Fibroblast of pulmonary artery (primary cell): ENCODE results near the gene BIVM.

Experiments
- DNase-seq: peaks from one replicate; pipeline ENCODE4 v3.0.0-alpha.2; 2010; ENCODE audit warnings: low read depth
- H3K4me3 ChIP-seq: replicated peaks from 2 replicates; pipeline ENCODE4 v1.5.1; 2011; ENCODE audit warnings: low read depth, mild to moderate bottlenecking, control low read depth, low read length, moderate library complexity
- CTCF ChIP-seq: IDR thresholded peaks from 2 replicates; pipeline ENCODE4 v1.5.1; 2011; ENCODE audit warnings: mild to moderate bottlenecking, control low read depth, low read length, inconsistent platforms; ENCODE audit errors: missing control alignments

Gene BIVM

GRCh38 chr13:102817241-102817640, 18.3 kb downstream of the BIVM start:
- H3K4me3 ChIP-seq = no peak overlapping the region
- TF ChIP-seq CTCF = no peak
- DNase-seq = no peak

- TF ChIP-seq CTCF = no peak
- DNase-seq = no peak
- H3K4me3 ChIP-seq = no peak overlapping the region
Measured at GRCh38 chr13:102817907-102818306, 19.0 kb downstream of the BIVM start.

GRCh38 chr13:102825400-102825799, 26.5 kb downstream of the BIVM start:
- no peak for TF ChIP-seq CTCF
- H3K4me3 ChIP-seq = no peak overlapping the region
- no peak for DNase-seq

- TF ChIP-seq CTCF = no peak
- peak overlapping the region; percentile 53 for H3K4me3 ChIP-seq
- DNase-seq = peak; percentile 96
Measured at GRCh38 chr13:102825921-102826706, 27.2 kb downstream of the BIVM start.

- peak; percentile 55 for DNase-seq
- no peak for TF ChIP-seq CTCF
- no peak overlapping the region for H3K4me3 ChIP-seq
Measured at GRCh38 chr13:102830646-102831045, 31.7 kb downstream of the BIVM start.

- DNase-seq = no peak
- H3K4me3 ChIP-seq = no peak overlapping the region
- no peak for TF ChIP-seq CTCF
Measured at GRCh38 chr13:102836471-102836870, 37.6 kb downstream of the BIVM start.

- no peak for TF ChIP-seq CTCF
Measured at GRCh38 chr13:102838273-102838672, 39.4 kb downstream of the BIVM start.

More at GRCh38 chr13:102838273-102838672, 39.4 kb downstream of the BIVM start:
- no peak for DNase-seq
- no peak overlapping the region for H3K4me3 ChIP-seq
